Ishikawa (cell line): ENCODE data around the gene GALNT4.

Source experiments
- CEBPB ChIP-seq: IDR thresholded peaks from 2 replicates; pipeline ENCODE4 v1.6.1; 2012
- CREB1 ChIP-seq: IDR thresholded peaks from 2 replicates; pipeline ENCODE4 v1.6.1; 2012; ENCODE audit warnings: low read depth
- EGR1 ChIP-seq: IDR thresholded peaks from 2 replicates; pipeline ENCODE4 v1.6.1; 2012
- EP300 ChIP-seq: IDR thresholded peaks from 2 replicates; pipeline ENCODE4 v1.6.1; 2012; ENCODE audit warnings: borderline replicate concordance
- FOXM1 ChIP-seq: IDR thresholded peaks from 2 replicates; pipeline ENCODE4 v1.6.1; 2012; ENCODE audit warnings: low read depth, borderline replicate concordance
- NFIC ChIP-seq: IDR thresholded peaks from 2 replicates; pipeline ENCODE4 v1.6.1; 2012
- RAD21 ChIP-seq: IDR thresholded peaks from 2 replicates; pipeline ENCODE4 v1.6.1; 2012; ENCODE audit warnings: low read depth
- TAF1 ChIP-seq: IDR thresholded peaks from 2 replicates; pipeline ENCODE4 v1.6.1; 2012; ENCODE audit warnings: low read depth, mild to moderate bottlenecking
- TCF12 ChIP-seq: IDR thresholded peaks from 2 replicates; pipeline ENCODE4 v1.6.1; 2012; ENCODE audit warnings: low read depth
- TEAD4 ChIP-seq: IDR thresholded peaks from 2 replicates; pipeline ENCODE4 v1.6.1; 2012
- YY1 ChIP-seq: IDR thresholded peaks from 2 replicates; pipeline ENCODE4 v1.6.1; 2012; ENCODE audit warnings: low read depth
- ZBTB7A ChIP-seq: IDR thresholded peaks from 2 replicates; pipeline ENCODE4 v1.6.1; 2012; ENCODE audit warnings: low read depth
- TF ChIP-seq, protein P1 (sequence below): IDR thresholded peaks from 2 replicates; pipeline ENCODE4 v1.6.1; 2012; ENCODE audit warnings: low read depth, mild to moderate bottlenecking
- TF ChIP-seq, protein P2 (sequence below): IDR thresholded peaks from 2 replicates; pipeline ENCODE4 v1.6.1; 2012
- TF ChIP-seq, protein P3 (sequence below): IDR thresholded peaks from 2 replicates; pipeline ENCODE4 v1.6.1; 2012

GALNT4 gene

DNA sequence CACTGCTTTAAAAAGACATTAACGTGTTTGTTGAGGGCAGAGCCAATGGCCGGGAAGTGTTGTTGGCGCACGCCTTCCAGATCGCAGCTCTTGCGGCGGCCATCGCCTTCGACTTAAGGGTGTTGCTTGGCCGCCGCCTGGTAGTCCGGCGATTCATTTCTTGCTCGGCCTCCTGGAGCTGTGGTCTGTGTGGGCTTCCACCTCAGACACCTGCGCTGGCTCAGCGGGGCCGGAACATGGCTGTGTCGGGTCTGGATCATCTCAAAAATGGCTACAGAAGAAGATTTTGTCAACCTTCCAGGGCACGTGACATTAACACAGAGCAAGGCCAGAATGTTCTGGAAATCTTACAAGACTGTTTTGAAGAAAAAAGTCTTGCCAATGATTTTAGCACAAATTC lies 24.7 kb downstream of the GALNT4 start:
- no peak for TF ChIP-seq TEAD4
- no peak for TF ChIP-seq YY1
- TF ChIP-seq CEBPB = no peak
- no peak for TF ChIP-seq TAF1
- TF ChIP-seq, protein P1, sequence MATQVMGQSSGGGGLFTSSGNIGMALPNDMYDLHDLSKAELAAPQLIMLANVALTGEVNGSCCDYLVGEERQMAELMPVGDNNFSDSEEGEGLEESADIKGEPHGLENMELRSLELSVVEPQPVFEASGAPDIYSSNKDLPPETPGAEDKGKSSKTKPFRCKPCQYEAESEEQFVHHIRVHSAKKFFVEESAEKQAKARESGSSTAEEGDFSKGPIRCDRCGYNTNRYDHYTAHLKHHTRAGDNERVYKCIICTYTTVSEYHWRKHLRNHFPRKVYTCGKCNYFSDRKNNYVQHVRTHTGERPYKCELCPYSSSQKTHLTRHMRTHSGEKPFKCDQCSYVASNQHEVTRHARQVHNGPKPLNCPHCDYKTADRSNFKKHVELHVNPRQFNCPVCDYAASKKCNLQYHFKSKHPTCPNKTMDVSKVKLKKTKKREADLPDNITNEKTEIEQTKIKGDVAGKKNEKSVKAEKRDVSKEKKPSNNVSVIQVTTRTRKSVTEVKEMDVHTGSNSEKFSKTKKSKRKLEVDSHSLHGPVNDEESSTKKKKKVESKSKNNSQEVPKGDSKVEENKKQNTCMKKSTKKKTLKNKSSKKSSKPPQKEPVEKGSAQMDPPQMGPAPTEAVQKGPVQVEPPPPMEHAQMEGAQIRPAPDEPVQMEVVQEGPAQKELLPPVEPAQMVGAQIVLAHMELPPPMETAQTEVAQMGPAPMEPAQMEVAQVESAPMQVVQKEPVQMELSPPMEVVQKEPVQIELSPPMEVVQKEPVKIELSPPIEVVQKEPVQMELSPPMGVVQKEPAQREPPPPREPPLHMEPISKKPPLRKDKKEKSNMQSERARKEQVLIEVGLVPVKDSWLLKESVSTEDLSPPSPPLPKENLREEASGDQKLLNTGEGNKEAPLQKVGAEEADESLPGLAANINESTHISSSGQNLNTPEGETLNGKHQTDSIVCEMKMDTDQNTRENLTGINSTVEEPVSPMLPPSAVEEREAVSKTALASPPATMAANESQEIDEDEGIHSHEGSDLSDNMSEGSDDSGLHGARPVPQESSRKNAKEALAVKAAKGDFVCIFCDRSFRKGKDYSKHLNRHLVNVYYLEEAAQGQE = no peak
- TF ChIP-seq FOXM1 = no peak
- TF ChIP-seq EGR1 = no peak
- TF ChIP-seq EP300 = no peak
- TF ChIP-seq ZBTB7A = no peak
- no peak for TF ChIP-seq CREB1
- TF ChIP-seq TCF12 = no peak
- TF ChIP-seq, protein P2, sequence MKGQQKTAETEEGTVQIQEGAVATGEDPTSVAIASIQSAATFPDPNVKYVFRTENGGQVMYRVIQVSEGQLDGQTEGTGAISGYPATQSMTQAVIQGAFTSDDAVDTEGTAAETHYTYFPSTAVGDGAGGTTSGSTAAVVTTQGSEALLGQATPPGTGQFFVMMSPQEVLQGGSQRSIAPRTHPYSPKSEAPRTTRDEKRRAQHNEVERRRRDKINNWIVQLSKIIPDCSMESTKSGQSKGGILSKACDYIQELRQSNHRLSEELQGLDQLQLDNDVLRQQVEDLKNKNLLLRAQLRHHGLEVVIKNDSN = no peak
- TF ChIP-seq, protein P3, sequence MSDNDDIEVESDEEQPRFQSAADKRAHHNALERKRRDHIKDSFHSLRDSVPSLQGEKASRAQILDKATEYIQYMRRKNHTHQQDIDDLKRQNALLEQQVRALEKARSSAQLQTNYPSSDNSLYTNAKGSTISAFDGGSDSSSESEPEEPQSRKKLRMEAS = no peak
- TF ChIP-seq NFIC = no peak
- TF ChIP-seq RAD21 = no peak

DNA sequence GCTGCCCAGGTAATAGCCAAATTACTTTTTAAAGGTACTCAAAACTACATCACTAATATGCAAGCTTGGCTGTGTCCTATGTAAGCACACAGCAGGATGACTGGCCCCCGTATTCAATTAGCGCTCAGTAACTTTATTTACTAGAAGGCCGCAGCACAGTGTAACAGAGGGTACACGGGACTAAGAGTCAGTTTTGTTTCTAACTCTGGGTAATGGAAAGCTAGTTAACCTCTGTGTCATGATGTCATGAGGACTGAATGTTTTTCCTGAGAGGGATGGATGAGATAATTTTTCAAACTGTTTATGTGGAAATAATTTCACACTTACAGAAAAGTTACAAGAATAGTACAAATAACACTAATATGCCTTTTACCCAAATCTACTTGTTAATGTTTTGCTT lies 27.1 kb downstream of the GALNT4 start:
- TF ChIP-seq ZBTB7A = no peak
- TF ChIP-seq, protein P2 = no peak
- TF ChIP-seq TCF12 = no peak
- TF ChIP-seq NFIC = no peak
- no peak for TF ChIP-seq EGR1
- TF ChIP-seq, protein P1 = no peak
- TF ChIP-seq FOXM1 = no peak
- no peak for TF ChIP-seq TAF1

DNA sequence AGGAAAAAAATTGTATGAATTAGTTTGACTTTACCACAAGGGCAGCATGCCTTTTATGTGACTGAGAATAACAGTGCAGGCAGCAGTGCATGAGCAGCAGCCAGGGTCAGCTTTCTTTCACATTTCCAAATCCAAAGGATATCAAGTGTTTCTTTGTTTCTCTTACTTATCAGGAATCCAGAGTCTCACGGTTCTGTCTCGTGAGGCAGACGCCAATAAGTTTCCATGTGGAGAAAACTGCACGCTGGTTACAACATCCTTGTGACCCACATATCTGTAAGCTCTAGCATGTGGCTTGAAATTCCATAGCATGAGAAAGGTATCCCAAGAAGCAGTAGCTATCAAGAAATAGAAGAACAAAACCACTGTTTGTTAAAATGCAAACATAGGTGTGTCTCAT lies 27.6 kb downstream of the GALNT4 start:
- TF ChIP-seq ZBTB7A = no peak
- TF ChIP-seq CREB1 = no peak
- TF ChIP-seq EGR1 = no peak
- TF ChIP-seq EP300 = no peak
- TF ChIP-seq, protein P2 = no peak
- TF ChIP-seq CEBPB = no peak
- TF ChIP-seq, protein P1 = no peak
- TF ChIP-seq TCF12 = no peak
- no peak for TF ChIP-seq YY1
- no peak for TF ChIP-seq TAF1

DNA sequence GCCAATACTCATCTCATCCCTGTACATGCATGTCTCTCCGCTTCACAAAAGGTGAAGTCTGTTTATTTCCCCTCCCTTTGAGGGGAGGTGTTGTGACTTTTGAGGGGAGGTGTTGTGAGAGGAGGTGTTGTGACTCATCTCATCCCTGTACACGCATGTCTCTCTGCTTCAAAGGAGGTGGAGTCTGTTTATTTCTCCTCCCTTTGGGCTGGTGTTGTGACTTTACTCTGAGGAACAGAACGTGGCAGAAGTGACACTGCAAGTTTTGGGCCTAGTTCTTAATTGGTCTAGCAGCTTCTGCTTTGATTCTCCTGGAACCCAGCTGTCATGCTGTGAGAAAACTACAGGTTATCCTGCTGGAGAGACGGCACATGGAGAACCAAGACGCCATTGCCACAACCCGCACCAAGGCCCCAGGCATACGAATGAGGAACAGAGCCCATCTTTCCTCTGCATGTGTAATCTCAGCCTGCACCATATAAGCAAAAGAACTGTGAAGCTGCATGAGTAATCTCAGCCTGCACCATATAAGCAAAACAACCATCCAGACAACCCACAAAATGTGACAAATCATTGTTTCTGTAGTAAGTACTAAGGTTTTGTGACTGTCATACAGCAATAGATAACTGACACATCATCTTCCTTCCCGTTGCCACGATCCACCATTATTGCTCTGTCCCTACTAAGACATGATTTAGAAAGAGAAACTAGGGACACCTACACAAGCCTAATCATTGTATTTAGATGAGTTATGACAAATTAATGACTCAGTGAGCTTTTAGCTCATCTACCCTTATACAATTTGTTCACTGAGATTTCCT lies 30.0 kb downstream of the GALNT4 start:
- TF ChIP-seq EGR1 (no peak), YY1 (no peak), CREB1 (no peak), CEBPB (no peak), TCF12 (no peak), TAF1 (no peak), TEAD4 (no peak), ZBTB7A (no peak), NFIC (no peak), FOXM1 (no peak), EP300 (no peak), RAD21 (no peak)
- TF ChIP-seq, protein P1 = no peak
- TF ChIP-seq, protein P2 = no peak
- TF ChIP-seq, protein P3 = no peak
